SK-N-MC (cell line): ENCODE measurements around the gene CTRB1.

Experiments
- DNase-seq: peaks from one replicate; pipeline ENCODE4 v3.0.0-alpha.2; 2011; ENCODE audit warnings: low read depth, low spot score
- H3K27ac ChIP-seq: fragments of 200-600 bp; sonication (generic); 2 replicates; pipeline ENCODE4 v1.5.1; 2016; ENCODE audit warnings: mixed run types
- H3K36me3 ChIP-seq: fragments of 200-600 bp; sonication (generic); 2 replicates; pipeline ENCODE4 v1.6.1; 2017; ENCODE audit warnings: antibody characterized with exemption, low read length, mixed read lengths; ENCODE audit not compliant: insufficient read depth
- H3K4me3 ChIP-seq: fragments of 200-600 bp; sonication (generic); 2 replicates; pipeline ENCODE4 v1.5.1; 2016
- H3K9ac ChIP-seq: fragments of 200-600 bp; sonication (generic); 2 replicates; pipeline ENCODE4 v1.8.0; 2017; ENCODE audit warnings: mixed run types, mixed read lengths; ENCODE audit not compliant: insufficient read length
- H3K9me3 ChIP-seq: fragments of 200-600 bp; sonication (generic); 2 replicates; pipeline ENCODE4 v1.6.1; 2017; ENCODE audit warnings: low read depth, mild to moderate bottlenecking, antibody characterized with exemption, low read length, moderate library complexity, mixed read lengths
- EZH2 ChIP-seq: fragments of 200-600 bp; sonication (generic); IDR thresholded peaks from one replicate; pipeline ENCODE4 v1.6.1; 2017; ENCODE audit warnings: antibody characterized with exemption
- FOXP2 ChIP-seq: optimal IDR thresholded peaks from 2 replicates; pipeline ENCODE3; 2011; ENCODE audit warnings: mild to moderate bottlenecking, moderate library complexity; ENCODE audit not compliant: insufficient read depth; ENCODE audit errors: extremely low read length, control extremely low read depth
- POLR2AphosphoS5 ChIP-seq: IDR thresholded peaks from 2 replicates; pipeline ENCODE4 v1.6.1; 2012; ENCODE audit warnings: mild to moderate bottlenecking, low read depth, low read length, borderline replicate concordance

The CTRB1 gene

DNA sequence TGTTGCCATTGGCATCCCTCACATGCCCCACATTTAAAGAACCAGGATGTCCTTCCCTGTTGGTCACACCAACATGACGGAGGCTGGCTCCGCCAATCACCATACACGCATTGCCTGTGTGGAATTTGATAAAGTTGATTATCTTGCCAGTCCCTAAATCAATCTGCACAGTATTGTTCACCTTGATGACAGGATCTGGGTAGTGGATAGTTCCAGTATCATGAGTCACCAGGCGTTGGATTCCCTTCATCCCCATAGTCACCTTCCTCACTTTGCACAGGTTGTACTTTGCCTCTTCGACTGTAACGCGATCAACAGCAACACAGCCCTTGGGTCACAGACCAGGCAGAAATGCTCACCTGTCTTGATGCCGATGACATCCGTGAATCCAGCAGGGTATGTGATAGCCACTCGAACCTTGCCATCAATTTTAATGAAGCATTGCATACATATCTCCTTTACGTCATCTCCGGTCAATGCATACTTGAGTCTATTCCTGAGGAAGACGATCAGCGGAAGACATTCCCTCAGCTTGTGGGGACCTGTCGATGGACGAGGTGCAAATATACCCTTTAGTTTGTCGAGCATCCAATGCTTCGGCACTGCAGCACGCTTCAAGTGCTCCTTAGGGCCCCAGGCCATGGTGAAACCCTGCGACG, 26.1 kb upstream of the CTRB1 start:
- TF ChIP-seq POLR2AphosphoS5 = no peak
- TF ChIP-seq FOXP2 = no peak
- TF ChIP-seq EZH2 = no peak
- H3K9me3 ChIP-seq = no peaks in the 10 kb centered on the region
- H3K27ac ChIP-seq = no peak overlapping the region
- no peak overlapping the region for H3K9ac ChIP-seq
- no peak overlapping the region for H3K4me3 ChIP-seq
- H3K36me3 ChIP-seq = no peaks in the 10 kb centered on the region
- DNase-seq = no peak

DNA sequence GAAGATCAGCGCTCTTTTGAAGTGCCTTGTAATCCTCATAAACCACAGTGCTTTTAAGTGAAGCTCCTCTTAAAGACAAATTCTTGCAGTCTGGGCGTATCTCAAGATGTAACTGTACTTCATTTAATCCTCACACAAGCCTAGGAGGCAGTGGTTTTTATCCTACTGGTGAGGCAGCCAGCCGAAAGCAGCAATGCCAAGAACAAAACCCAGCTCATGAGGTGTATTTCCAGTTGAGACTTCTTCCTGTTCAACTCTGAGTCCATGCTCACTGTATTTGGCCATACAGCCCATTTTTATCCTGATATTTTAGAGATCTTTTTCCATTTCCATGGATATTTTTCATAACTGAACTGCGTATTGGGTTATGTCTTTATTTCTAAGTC, 25.5 kb upstream of the CTRB1 start:
- no peaks in the 10 kb centered on the region for H3K36me3 ChIP-seq
- no peak for TF ChIP-seq POLR2AphosphoS5
- peak; percentile 47 for DNase-seq
- H3K9me3 ChIP-seq = no peaks in the 10 kb centered on the region
- H3K9ac ChIP-seq = no peak overlapping the region
- no peak overlapping the region for H3K27ac ChIP-seq
- no peak overlapping the region for H3K4me3 ChIP-seq

DNA sequence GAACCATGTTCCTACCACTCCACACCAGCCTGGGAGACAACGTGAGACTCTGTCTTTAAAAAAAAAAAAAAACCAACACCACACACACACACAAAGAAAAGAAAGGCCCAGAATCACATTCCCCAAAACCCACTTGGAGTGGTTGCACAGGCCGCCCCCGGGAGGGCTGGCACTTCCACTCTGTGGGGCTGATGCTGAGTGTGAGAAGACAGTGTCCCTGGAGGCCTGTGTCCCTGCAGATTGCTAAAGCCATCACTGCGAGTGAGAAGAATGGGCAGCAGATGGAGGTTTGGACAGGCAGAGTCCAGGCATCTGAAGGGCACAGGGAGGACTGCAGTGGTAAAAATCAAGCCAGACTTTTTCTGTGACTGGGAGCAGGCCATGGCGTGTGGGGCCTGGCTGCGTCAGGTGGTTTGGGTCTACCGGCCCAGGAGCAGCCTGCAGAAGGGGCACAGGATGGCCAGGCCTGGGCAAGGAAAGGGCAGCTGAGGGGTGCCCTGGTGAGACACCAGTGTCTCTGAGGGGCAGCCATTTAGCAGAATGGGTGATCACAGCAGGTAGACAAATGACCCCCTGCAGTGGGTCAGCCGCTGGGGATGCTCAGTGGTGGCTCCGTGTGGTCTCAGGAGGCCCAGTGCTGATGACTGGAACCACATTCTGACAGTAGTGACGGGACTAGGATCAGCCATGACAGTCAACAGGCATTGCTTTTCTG, 24.9 kb upstream of the CTRB1 start:
- no peak overlapping the region for H3K4me3 ChIP-seq
- no peak for TF ChIP-seq EZH2
- no peak for TF ChIP-seq FOXP2
- no peak for TF ChIP-seq POLR2AphosphoS5
- H3K9me3 ChIP-seq = no peaks in the 10 kb centered on the region
- no peaks in the 10 kb centered on the region for H3K36me3 ChIP-seq
- H3K9ac ChIP-seq = no peak overlapping the region
- no peak for DNase-seq
- H3K27ac ChIP-seq = no peak overlapping the region

DNA sequence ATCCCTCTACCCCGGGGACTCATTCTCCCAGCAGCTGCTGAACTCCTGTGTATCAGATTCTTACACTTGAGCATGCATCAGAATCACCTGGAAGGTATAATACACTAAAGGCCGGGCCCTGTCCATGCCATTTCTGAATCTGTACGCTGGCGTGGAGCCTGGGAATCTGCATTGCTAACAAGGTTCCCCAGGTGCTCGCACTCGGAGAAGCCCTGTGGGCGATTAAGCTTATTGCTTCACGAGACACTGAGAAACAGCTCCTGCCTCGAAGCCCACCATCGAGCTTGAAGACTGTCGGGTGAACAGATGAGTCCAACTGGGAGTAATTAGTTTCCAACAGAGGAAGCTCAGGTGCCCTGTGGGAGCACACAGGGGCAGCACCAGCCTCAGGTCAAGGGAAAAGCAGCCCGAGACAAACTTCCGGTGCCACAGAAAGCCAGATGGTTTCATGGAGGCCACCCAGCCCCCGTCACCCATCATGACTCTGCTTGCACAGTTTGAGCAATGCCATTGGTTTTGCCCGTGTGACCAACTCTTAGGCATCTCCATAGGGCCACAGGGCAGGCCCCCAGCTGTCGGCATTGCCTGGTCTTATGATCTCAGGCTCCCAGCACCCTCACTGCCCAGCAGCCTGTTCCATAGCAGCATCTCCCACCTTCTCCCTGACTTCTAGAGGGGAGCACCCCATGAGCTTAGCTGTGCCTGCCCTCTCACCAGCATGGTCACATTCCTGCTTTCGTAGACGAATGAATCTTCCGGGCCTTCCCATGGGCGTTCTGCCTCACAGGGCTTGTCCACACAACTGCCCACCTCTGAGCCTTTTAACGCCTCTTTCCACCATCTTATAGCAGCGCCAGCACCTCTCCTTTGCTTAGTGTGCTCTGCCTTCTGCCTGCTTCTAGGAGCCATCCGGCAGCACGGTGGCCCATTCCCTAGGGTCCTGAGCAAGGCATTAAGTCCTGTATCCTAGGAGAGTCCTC, 22.7 kb upstream of the CTRB1 start:
- Histone ChIP-seq H3K9ac (no peak overlapping the region), H3K4me3 (no peak overlapping the region), H3K27ac (no peak overlapping the region), H3K9me3 (no peaks in the 10 kb centered on the region), H3K36me3 (no peaks in the 10 kb centered on the region)
- DNase-seq = no peak
- TF ChIP-seq POLR2AphosphoS5 = no peak
- no peak for TF ChIP-seq FOXP2
- TF ChIP-seq EZH2 = no peak

DNA sequence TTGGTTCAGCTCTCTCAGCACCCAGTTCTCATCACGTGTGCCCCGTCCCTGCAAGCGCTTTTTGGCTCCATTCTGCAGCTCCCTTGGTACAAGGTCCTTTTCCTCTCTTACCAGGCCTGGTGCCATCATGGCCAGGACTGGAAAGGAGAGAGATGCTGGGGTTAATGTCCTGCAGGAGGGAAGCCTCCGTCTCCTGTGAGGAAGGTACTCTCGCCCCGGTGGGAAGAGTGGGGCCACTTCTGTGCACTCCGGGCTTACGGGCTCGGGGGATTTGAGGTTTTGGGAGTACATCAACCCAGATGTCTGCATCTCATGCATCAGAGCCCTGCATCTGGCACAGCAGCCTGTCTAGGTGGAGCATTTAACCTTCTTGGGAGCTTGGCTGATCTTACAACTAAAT, 22.0 kb upstream of the CTRB1 start:
- TF ChIP-seq POLR2AphosphoS5 = no peak
- TF ChIP-seq FOXP2 = no peak
- no peak for TF ChIP-seq EZH2
- H3K9me3 ChIP-seq = no peaks in the 10 kb centered on the region
- no peaks in the 10 kb centered on the region for H3K36me3 ChIP-seq
- DNase-seq = no peak
- H3K27ac ChIP-seq = no peak overlapping the region
- H3K4me3 ChIP-seq = no peak overlapping the region
- H3K9ac ChIP-seq = no peak overlapping the region

DNA sequence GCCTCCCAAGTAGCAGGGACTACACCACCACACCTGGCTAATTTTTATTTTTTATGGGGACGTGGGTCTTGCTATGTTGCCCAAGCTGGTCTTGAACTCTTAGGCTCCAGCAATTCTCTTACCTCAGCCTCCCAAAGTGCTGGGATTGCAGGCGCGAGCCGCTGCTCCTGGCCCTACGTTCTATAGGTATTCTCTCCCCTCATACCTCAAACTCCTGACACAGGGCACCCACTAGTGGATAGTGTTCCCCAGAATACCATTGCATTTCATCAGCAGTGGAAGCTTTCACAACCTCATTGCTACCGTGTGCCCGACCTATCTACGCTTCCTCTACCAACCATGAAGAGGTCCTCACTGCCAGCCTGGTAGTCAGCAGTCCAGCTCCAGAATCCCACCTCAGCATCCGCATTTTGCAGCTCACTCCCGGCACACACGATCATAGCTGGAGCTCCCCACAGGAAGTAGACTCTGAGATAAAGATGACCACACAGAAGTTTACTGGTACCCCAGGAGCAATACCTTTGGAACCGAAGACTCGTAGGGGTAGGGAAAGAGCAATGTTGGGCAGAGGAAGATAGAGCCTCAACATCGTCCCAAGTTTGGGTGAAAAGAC, 21.2 kb upstream of the CTRB1 start:
- H3K9me3 ChIP-seq = no peaks in the 10 kb centered on the region
- no peak overlapping the region for H3K4me3 ChIP-seq
- H3K27ac ChIP-seq = no peak overlapping the region
- TF ChIP-seq POLR2AphosphoS5 (no peak), FOXP2 (no peak), EZH2 (no peak)
- H3K36me3 ChIP-seq = no peaks in the 10 kb centered on the region
- no peak overlapping the region for H3K9ac ChIP-seq
- DNase-seq = no peak

DNA sequence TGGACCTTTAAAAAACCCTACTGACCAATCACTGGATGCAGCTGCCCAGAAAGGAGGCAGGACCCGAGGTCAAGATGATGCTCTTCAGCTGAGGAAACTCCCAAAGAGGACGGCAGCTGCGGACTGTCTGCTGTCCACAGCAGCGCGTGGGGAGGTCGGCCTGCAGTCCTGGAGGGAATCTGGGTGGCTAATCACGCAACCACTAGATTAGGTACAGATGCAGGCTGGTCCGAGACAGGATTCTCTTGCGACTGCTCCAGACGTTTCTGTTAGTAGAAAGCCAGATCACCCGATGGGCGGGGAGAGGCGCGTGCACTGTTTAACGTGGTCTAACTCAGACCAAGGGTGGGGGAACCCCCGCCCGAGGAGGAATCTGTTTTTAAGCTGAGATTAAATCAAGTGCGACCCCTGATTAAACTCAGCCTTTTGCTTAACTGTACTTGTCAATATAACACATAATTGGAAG, 20.6 kb upstream of the CTRB1 start:
- no peak for DNase-seq
- Histone ChIP-seq H3K9ac (no peak overlapping the region), H3K9me3 (no peaks in the 10 kb centered on the region), H3K36me3 (no peaks in the 10 kb centered on the region), H3K27ac (no peak overlapping the region), H3K4me3 (no peak overlapping the region)
- TF ChIP-seq EZH2 (no peak), POLR2AphosphoS5 (no peak), FOXP2 (no peak)

DNA sequence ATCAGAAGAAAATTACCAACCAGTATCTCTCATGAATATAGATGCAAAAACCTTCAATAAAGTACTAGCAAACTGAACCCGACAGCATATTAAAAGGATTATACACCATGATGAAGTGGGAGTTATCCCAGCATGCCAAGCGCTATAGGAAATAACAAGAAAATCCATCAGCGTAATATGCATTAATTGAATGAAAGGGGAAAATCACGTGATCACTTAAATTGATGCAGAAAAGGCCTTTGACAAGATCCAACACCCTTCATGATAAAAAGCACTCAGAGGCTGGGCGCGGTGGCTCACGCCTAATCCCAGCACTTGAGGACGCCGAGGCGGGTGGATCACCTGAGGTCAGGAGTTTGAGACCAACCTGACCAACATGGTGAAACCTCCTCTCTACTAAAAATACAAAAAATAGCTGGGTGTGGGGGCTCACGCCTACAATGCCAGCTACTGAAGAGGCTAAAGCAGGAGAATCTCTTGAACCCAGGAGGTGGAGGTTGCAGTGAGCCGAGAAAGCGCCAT, 16.7 kb upstream of the CTRB1 start:
- Histone ChIP-seq H3K4me3 (no peak overlapping the region), H3K36me3 (no peaks in the 10 kb centered on the region), H3K9me3 (no peaks in the 10 kb centered on the region), H3K9ac (no peak overlapping the region), H3K27ac (no peak overlapping the region)
- TF ChIP-seq POLR2AphosphoS5 (no peak), FOXP2 (no peak), EZH2 (no peak)
- DNase-seq = no peak

DNA sequence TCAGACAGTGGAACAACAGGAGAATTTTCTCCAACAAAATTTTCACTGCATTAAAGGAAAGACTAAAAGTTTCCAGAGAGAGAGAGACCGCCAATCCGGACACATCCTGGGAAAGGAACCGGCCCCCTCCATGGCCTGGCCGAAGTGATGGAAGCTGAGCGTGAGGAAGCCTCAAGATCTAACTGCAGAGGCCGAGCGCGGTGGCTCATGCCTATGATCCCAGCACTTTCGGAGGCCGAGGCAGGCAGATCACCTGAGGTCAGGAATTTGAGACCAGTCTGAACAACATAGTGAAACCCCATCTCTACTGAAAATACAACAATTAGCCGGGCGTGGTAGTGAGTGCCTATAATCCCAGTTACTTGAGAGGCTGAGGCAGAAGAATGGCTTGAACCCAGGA, 15.7 kb upstream of the CTRB1 start:
- no peak overlapping the region for H3K4me3 ChIP-seq
- no peak for DNase-seq
- TF ChIP-seq POLR2AphosphoS5 (no peak), FOXP2 (no peak), EZH2 (no peak)
- H3K36me3 ChIP-seq = no peaks in the 10 kb centered on the region
- no peak overlapping the region for H3K27ac ChIP-seq
- H3K9me3 ChIP-seq = no peaks in the 10 kb centered on the region
- H3K9ac ChIP-seq = no peak overlapping the region
